Mesenteric fat pad (tissue), 1 donor: ENCODE data around the gene OGA. TPM values are rescaled to one million over a fixed set of nuclear protein-coding genes. Genes with fewer than 3 reads are reported as not detected.

Experiments
- DNase-seq: peaks from one replicate; pipeline ENCODE4 v3.0.0-alpha.2; 2020; ENCODE audit warnings: low spot score
- total RNA-seq: library from RNA; stranded (reverse); fragmentation: NEBNext Ultra II Directional; extraction: Animal tissue kit (Norgen Biotek cat#: 25700); gene quantifications from one replicate; pipeline ENCODE4 v1.2.1, GENCODE V29; 2021
- donor health status: DM: yes; HTN: yes; CAD: no.

The OGA gene
- total RNA-seq, 1 donor from 2014 or later: 92.7 TPM

DNA sequence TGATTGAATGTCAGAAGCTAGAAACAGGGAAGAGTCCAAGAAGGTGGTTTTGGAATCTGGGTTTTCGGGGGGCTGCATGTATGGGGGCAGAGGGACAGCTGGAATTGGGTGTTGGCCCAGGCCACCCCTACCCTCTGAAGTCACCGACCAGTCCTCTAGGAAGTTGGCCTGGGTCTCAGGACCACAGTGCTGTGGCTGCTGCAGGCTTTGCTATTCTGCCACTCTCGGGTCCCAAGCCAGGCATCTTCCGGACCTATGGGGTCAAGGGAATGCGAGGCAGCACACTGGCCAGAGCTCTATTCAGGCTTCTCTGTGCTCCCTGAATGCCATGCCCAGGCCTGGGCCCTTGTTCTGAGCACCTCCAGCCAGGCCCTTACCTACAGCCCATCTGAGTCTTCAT is 55.5 kb downstream of the OGA start:
- peak; percentile 71 for DNase-seq

DNA sequence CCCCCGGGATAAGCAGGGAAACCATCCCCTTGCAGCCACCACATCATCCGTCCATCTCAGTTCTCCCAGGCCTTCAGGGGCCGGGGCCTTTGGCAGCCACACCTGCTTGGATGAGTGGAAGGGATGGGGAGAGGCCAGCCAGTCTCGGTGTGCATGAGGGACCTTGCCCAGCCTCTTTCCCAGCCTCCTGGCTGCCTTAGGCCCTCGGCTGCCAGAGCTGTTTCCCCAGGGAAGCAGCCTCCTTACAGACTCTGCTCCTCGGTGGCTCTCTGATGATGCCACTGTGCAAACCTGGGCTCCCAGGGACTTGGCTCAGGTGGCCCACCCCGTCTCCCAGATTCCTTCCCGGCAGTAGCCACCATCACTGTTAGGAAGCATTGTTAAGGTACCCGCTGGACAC is 57.0 kb downstream of the OGA start:
- DNase-seq: no peak

DNA sequence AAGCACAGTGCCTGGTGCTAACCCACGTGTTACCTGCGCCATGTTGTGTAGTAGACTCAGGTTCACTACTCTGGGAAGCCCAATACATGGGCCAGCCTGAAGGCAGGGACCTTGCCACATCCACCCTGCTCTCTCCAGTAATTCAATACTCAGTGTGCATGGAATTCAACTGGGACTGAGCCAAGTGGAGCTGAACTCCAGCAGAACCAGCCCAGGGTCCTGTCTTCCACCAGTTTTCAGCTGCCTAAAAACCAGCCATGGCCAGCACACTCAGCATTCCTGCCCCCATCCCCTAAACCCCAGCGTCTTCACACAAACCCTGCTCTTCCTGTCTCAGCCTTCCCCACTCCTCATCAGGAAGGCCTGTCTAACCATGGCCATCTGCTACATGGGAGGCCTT is 57.7 kb downstream of the OGA start:
- no peak for DNase-seq

DNA sequence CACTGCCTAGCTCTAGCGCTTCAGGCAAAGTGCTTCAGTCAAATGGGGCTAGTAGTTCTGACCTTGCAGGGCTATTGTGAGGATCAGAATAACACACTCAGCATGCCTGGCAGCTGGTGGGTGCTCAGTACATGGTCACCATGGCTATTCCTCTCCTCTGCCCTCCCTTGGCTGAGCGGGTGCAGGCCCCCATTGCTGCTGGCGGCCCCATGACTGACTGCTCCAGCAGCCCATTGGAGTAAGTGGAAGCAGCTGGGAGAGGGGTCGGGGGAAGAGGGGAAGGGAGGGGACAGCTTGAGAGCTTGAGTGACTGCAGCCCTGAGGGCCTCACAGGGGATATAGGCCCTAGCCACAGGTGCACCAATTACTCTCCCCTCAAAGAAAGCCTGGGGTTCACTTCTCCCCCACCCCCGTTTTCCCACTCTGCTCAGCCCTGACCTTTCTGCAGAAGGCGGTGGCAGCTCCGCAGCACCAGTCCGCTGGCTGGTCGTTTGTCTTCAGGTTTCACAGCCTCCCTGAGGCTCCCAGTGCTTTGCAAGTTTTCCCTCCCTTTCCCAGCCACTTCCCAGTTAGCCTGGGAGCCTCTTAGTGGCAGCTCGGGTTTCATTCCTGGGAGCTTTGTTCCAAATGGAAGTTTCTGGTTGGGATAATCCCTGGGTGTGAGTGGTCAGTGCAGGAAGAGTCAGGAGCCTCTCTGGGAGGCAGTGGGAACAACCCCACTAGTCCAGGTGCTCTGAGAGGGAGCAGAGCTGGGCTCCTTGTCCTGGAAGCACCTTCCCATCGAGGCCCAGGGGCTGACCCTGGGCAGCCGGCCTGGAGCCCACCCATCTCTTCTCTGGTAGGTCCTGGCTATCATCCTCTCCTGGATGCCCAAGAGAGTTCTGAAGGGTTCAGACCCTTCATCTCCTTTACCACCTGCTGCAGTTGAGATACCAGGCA is 58.7 kb downstream of the OGA start:
- DNase-seq: no peak

DNA sequence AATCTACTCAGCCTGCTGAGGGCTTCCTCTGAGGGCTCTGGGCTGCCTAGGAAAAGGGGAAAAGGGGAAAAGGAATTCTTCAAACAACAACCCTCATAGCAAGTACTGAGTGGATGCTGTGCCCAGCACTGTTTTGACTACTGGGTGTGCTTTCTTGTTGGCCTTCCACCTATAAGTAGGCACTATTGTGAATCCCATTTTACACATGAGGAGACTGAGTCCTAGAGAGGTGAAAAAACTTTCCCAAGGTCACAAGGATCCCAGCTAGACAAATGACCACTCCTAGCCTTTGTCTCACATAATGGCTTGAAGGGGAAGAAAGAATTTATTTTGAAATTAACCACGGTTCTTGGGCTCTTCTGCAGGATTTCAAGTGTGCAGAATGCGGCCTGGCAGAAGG is 59.4 kb downstream of the OGA start:
- no peak for DNase-seq

DNA sequence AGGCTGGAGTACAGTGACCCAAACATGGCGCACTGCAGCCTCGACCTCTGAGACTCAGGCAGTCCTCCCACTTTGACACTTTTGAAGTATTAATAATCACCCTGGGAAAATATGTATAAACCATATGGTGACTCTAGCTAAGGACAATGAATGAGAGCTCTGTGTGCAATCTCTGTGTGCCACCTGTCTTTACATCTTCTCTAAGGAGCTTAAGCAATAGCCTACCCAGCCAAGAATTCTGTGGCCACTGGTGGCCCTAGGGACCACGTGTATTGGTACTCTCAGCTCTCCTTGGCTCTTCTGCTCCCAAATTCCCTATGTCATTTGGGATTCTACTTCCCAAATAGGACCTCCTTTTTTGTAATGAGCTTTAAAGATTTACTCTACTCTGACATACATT is 66.0 kb downstream of the OGA start:
- DNase-seq: no peak

- DNase-seq: no peak
Observed at GRCh38 chr10:101749047-101750016, 68.9 kb downstream of the OGA start.

GRCh38 chr10:101748496-101748895 is 69.7 kb downstream of the OGA start:
- DNase-seq: no peak

- DNase-seq: no peak
Observed at GRCh38 chr10:101745074-101745696, 73.1 kb downstream of the OGA start.

- DNase-seq: no peak
Observed at GRCh38 chr10:101744267-101744666, 74.0 kb downstream of the OGA start.

DNA sequence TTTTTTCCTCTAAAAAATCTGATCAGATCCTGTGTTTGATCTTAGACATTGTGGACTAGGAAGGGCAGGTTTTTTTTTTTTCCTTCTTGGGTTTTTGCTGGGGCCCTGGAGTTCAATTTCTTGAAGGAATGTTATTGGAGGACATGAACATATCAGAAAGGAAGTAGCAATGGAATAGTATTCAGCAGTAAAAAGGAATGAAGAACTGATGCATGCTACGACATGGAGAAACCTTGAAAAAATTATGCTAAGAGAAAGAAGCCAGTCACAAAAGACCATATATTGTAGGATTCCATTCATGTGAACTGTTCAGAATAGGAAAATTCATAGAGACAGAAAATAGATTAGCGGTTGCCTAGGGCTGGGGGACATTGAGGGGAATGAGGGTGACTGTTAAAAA is 76.3 kb downstream of the OGA start:
- no peak for DNase-seq

DNA sequence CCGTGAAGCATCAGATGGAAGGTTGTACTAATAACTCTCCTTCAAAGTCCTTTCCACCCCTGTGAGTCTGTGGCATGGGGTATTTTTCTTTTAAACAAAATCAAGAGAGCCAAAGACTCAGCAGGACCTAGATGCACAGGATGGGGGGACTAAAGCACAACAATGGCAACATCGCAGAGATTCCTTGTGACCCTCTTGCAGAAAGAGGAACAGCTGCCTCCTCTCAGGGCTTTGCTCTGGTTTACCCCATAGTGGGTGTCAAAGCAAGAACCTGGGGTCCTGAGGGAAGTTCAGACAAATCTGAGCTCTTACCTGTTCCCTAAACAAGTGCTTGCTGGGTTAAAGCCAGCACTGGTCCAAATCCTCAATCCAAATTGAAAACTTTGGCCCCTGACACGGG is 81.6 kb downstream of the OGA start:
- DNase-seq: no peak

Other genes starting within 250 kb of the OGA start
- 15.5 TPM for gene POLL, start 230.2 kb downstream of the OGA start, total RNA-seq
- gene DPCD, start 230.1 kb downstream of the OGA start, total RNA-seq: 5.2 TPM
- gene FBXW4, start 123.3 kb downstream of the OGA start, total RNA-seq: 55.5 TPM
- gene FGF8, start 42.3 kb downstream of the OGA start, total RNA-seq: not detected
- gene NPM3, start 35.0 kb downstream of the OGA start, total RNA-seq: 18.8 TPM
- 151 TPM for gene KCNIP2, start 25.4 kb upstream of the OGA start, total RNA-seq
- gene ARMH3, start 237.7 kb upstream of the OGA start, total RNA-seq: 28.2 TPM
- 15.7 TPM for gene HPS6, start 246.9 kb upstream of the OGA start, total RNA-seq